Glomerular visceral epithelial cell (primary cell): ENCODE results near the gene SUSD1.
"Not testable (repeated sequence)": the region's sequence is repeated elsewhere in the genome, so short reads cannot be mapped to it uniquely, and the experiment has no call there.

Source experiments
- DNase-seq: peaks from one replicate; pipeline ENCODE4 v3.0.0-alpha.2; 2016; ENCODE audit errors: extremely low spot score

SUSD1 gene

GRCh38 chr9:112174965-112175795 lies at the start of gene SUSD1:
SUSD1 (minus strand) TSS chr9:112175297; CDS start chr9:112175235, 62 bp downstream.
- DNase-seq: peak; percentile 28

DNA sequence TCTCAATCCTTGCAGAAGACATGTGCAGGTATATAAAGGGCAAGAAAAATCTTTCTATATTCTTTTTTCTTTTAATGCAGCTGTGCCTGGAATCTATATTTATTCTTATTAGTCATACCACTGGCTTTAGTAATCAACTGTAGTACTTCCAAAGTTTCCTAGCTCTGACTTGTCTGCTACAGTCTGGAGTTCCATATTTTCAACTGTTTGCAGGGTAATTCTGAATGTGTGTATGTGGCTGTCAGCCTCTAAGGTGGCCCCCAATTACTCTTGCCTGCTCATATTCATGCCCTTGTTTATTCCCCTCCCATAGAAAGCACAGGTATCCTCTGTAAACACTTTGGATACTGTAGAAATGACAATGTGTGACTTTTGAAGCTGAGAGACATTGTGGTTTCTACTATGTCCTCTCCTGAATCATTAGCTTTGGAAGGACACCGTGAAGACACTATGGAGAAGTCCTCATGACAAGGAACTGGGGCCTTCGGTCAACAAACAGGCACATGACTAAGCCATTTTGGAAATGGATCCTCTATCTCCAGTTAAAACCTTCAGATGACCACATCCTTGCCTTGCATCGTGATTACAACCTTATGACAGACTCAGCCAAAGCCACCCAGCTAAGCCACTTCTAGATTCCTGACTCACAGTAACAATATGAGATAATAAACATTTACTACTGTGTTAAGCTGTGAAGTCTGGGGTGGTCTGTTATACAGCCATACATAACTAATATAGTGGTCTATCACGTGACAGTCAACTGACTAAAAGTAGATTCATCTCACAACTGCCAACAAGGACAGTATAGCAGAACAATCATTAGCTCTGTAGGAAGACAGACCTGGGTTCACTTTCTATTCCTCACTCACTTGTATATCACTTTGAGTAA lies 49.5 kb upstream of the SUSD1 start:
- no peak for DNase-seq

DNA sequence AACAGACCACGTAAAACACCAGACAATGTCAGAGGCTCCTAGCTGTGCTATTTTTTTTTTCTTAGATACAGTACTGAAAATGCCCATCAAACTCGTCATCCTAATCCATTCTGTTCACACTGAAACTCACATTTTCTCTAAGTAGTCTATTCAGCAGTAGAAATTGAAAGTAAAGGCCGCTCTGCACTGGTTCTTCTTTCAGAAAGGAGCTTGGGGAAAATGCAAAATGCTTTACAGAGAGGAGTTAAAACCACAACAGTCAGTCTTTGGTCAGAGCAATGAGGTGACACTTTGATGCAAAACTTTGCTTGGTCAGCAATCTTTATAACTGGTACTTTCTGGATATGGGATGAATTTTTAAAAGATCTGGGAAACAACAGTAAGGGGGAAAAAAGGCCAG lies 43.8 kb upstream of the SUSD1 start:
- DNase-seq: no peak

GRCh38 chr9:112212926-112213325 lies 37.8 kb upstream of the SUSD1 start:
- no peak for DNase-seq

GRCh38 chr9:112207451-112207850 lies 32.4 kb upstream of the SUSD1 start:
- no peak for DNase-seq

- DNase-seq: peak; percentile 60
These were observed 28.4 kb upstream of the SUSD1 start for GRCh38 chr9:112203536-112203935.

- DNase-seq: no peak
These were observed 25.6 kb upstream of the SUSD1 start for GRCh38 chr9:112200711-112201110.

DNA sequence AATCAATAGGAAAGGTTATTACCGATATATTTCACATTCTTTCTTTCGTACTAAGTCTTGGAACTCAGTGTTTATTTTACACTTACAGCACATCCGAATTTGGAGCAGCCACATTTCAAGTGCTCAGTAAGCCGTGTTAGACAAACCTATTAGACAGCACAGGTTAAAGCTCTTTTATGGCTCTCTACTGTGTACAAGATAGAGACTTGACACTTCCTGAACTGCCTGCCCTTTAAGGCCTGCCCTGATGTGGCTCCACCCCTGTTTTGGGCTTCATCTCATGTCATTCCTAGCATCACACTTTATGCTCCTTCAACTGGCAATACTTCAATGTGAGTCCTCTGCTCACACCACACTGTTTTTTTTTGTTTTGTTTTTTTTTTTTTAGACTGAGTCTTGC lies 23.5 kb upstream of the SUSD1 start:
- peak; percentile 46 for DNase-seq

DNA sequence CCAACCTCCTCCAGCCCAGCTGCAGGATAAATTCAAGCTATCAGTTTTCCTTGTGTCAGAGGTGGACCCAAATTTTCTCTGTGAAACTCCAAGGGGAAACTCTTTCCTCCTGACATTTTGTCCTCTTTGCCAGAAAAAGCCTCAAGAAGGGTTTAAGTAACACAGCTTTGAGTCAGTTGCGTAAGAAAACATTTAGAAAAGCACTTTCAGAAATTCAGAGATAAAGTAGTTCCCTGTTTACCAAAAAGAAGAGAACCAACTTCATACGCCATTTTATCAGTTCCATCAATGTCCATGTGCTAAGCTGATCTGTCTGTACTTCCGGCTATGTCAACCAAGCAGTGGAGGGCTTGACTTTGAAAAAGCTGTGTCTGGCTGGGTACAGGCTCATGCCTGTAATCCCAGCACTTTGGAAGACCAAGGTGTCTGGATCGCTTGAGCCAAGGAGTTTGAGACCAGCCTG lies 19.9 kb upstream of the SUSD1 start:
- DNase-seq: no peak

DNA sequence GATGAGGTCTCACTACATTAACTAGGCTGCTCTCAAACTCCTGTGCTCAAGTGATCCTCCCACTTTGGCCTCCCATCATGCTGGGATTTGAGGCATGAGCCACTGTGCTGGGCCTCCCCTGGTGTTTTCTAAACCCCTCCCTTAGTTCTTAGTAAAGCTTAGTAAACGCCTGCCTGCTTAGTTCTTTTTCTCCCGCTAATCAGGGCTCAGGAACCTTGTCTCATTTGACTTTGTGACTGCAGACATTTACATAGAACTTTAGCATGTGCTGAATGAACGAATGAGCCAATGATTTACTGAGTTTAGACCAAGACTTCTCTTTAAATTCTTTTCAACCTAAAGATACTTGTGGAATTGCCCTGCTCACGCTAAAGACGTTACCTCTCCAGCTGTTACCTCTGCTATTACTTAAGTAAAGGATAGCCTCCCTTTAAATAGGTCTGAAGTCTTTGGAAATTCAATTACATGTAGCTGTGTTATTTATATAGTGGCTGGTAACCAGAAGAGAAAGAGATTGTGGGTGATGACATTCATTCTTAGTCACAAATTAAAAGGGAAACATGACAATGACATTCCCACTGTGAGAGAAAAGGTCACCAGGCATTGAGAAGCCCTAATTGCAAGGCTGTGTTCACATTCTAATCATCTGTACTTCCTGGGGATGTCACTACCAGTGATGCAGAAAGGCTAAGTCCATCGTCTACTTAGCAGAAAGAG lies 18.6 kb upstream of the SUSD1 start:
- no peak for DNase-seq

- not testable (repeated sequence) for DNase-seq
These were observed 15.2 kb upstream of the SUSD1 start for GRCh38 chr9:112190320-112190719.

DNA sequence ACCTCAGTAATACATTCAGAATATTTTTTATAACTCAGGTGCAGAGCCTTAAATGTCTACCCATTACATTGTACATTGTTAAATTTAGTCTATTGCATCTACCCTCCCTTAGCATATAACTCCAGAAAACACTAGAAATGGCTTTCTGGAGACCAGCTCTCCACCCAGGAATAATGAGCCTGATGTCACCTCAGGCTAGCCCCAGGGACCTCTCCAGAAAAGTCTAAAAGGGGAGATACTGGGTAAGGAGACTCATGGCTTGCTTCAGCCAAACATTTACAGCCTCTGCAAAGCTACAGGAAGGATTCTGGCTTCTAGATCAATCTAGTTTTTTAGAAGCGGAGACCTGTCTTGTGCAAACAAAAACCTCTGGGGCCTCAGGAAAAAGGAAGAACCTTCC lies 13.8 kb upstream of the SUSD1 start:
- no peak for DNase-seq

GRCh38 chr9:112187404-112187803 lies 12.3 kb upstream of the SUSD1 start:
- no peak for DNase-seq

DNA sequence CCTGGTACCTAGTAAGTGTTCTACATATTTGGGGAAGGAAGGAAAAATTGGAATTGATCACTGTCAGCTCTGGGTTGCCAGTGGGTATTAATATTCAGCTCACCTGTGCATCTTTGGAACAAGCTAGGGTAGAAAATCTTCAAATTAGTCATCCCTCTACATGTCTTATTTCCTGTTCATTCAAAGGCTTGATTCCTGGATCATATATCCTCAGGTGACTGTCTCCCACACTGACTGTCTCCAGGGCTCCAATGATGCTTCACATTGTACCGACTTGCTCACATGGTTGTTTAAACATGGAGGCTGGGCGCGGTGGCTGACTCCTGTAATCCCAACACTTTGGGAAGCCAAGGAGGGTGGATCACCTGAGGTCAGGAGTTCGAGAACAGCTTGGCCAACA lies 11.6 kb upstream of the SUSD1 start:
- DNase-seq: no peak

- DNase-seq: no peak
These were observed 9.8 kb upstream of the SUSD1 start for GRCh38 chr9:112184946-112185345.

DNA sequence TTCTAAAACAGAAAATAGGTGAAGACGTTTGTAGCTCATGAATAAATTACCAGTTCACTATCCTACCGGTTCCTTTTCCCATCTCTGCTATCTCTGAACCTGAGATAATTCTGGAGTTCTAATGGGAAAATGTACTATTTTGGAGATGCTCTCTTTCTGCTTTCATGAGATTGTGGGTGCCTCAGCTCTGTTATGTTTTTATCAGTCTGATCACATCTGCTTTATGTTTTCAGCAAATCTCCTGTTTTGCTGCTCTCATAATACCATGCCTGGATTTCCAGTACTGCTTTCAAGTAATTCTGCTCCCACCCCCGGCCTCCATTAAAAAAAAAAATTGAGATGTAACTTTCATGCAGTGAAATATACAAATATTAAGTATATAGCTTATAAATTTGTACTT lies 9.1 kb upstream of the SUSD1 start:
- DNase-seq: no peak

GRCh38 chr9:112180387-112180881 lies 5.3 kb upstream of the SUSD1 start:
- peak; percentile 34 for DNase-seq

DNA sequence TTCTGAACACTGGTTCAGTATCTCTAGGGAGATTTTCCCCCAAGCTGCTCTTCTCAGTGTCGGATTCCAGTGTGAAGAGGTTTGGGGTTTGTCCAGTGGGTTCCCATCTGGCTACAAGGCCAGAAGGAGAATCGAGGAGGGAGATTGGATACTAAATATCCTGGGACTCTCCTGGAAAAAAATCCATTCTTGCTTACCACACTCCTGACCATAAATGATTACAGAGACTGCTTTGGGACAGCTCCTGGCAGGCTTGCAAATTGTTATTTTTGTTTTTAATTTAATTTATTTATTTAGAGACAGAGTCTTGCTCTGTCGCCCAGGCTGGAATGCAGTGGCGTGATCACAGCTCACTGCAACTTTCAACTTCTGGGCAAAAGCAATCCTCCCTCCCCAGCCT lies 4.7 kb upstream of the SUSD1 start:
- DNase-seq: no peak

DNA sequence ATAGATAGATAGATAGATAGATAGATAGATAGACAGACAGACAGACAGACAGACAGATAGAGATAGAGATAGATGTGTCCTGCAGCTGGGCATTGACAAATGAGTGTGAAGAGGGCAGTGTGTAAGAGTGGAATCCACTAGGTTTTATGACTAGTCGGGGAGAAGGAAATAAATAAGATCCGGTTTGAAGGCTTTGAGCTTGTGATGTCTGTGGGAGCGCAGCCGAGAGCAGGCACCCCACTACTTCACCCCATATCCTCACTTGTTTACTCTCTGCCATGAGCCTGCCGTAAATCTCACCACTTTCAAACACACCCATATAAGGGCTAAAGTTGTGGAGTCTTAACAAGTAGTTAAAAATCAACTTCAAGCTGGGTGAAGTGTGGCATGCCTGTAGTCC lies 1.4 kb upstream of the SUSD1 start:
- no peak for DNase-seq

GRCh38 chr9:112175796-112176315 lies 759 bp upstream of the SUSD1 start:
- DNase-seq: no peak

- DNase-seq: peak; percentile 74
These were observed 704 bp downstream of the SUSD1 start for GRCh38 chr9:112174222-112174964.
